GM19239 (cell line): Measurements from ENCODE around the gene KCNIP3.

Source experiments
- DNase-seq: peaks from one replicate; pipeline ENCODE4 v3.0.0; 2011; ENCODE audit warnings: low spot score; ENCODE audit not compliant: insufficient read length
- FAIRE-seq: peaks from 2 replicates; lab custom pipeline; 2011; peaks lifted over from hg19 to GRCh38; lab: Jason Lieb, UNC

Gene KCNIP3

DNA sequence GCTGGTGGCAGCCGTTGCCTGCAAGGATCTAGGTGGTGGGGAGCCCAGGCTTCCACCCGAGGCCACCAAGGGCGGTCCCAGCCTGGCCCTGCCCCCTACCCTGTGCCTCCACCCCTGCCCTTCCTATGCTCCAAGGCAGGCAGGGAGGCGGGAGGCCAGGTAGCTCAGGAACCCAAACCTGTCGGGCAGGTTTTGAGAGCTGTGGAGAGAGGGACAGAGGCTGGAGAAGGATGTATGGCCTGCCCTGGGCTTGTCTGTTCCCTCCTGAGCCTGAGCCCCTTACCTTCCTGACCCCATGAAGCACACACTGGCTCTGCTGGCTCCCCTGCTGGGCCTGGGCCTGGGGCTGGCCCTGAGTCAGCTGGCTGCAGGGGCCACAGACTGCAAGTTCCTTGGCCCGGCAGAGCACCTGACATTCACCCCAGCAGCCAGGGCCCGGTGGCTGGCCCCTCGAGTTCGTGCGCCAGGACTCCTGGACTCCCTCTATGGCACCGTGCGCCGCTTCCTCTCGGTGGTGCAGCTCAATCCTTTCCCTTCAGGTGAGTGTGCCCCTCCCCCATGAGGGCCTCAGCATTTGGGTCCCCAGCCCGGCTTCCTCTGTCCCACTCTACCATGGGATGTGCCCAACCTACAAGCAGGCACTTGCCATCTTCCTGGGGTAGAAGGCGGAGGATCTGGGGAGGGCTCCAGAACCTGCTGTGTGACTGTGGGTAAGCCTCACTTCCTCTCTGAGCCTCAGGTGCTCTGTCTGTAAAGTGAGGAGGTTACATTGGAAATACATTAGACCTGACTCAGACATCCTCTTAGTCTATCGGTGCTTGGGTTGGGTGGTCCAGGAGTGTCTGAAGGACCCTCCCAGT, 22.6 kb upstream of the KCNIP3 start, which contains the start of gene PROM2:
TSS of gene PROM2 (plus strand) at position 159 of the 860 bp plus-strand sequence. CDS start at position 296, 137 bp downstream.
- FAIRE-seq (no peak), DNase-seq (no peak)

DNA sequence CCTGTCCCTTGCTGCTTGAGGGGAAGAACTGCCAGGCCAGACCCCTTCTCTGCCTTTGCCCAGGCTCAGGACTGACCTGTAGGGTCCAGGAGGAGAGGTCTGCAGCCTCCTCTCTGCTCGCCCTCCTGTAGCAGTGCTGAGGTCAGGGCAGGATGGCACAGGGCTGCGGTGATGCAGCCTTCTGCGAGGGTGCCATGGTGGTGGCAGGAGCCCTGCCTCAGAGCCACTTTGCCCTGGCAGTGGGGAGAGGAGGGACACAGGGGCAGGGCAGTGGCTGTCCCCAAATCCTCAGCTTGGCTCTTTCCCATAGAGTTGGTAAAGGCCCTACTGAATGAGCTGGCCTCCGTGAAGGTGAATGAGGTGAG, 22.0 kb upstream of the KCNIP3 start:
- FAIRE-seq (no peak), DNase-seq (no peak)

DNA sequence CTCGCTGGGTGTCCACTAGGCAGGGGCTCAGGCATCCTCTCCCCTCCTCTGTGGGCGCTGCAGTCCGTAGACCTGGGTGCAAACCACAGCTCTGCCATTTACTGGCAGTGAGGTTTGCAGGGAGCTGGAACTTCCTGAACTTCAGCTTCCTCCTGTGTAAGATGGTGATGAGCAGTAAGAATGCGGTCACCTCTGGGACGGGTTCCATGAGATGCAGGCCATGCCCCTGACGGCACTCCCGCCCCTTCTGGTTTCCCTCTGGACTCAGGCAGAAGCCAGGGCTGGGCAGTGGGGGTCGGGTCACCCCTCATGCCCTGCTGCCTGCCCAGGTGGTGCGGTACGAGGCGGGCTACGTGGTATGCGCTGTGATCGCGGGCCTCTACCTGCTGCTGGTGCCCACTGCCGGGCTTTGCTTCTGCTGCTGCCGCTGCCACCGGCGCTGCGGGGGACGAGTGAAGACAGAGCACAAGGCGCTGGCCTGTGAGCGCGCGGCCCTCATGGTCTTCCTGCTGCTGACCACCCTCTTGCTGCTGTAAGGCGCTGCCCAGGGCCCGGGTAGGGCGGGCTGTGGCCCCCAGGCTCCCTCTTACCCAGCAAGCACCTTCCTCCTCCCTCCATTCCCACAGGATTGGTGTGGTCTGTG, 21.4 kb upstream of the KCNIP3 start:
- FAIRE-seq (no peak), DNase-seq (no peak)

DNA sequence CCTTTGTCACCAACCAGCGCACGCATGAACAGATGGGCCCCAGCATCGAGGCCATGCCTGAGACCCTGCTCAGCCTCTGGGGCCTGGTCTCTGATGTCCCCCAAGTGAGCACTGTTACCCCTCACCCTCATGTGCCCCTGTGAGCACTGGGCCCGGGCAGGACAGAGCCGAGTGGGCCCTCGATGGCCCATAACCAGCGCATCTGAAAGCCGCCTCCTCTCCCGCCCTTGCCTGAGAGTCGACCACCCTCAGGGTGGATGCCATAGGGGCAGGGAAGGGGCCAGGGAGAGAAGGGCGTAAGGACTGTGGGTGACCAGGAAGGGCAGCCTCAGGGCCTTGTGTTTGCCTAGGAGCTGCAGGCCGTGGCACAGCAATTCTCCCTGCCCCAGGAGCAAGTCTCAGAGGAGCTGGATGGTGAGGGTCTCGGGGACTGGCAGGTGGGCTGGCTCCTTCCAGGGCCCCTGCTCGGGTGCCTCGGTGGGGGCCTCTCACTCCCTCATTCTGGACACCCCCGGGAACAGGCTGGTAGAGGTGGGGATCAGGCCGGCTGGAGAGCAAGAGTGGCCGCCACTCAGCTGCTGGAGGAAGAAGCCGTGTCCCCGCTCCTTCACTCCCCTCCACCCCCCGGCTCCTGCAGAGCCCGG, 20.8 kb upstream of the KCNIP3 start:
- FAIRE-seq (no peak), DNase-seq (no peak)

DNA sequence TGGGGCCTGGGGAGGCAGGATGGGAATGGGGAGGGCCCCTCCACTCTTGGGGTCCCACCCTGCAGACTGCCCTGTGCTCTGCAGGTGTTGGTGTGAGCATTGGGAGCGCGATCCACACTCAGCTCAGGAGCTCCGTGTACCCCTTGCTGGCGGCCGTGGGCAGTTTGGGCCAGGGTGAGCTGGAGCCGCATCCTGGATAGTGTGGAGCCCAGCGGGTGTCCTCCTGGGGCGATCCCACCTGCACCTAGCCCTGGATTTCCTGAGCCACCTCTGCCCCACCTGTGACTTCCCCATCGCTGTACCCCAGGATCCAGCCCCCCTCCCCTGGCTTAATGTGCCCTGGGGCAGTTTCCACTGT, 20.3 kb upstream of the KCNIP3 start:
- no peak for DNase-seq
- FAIRE-seq = no peak

DNA sequence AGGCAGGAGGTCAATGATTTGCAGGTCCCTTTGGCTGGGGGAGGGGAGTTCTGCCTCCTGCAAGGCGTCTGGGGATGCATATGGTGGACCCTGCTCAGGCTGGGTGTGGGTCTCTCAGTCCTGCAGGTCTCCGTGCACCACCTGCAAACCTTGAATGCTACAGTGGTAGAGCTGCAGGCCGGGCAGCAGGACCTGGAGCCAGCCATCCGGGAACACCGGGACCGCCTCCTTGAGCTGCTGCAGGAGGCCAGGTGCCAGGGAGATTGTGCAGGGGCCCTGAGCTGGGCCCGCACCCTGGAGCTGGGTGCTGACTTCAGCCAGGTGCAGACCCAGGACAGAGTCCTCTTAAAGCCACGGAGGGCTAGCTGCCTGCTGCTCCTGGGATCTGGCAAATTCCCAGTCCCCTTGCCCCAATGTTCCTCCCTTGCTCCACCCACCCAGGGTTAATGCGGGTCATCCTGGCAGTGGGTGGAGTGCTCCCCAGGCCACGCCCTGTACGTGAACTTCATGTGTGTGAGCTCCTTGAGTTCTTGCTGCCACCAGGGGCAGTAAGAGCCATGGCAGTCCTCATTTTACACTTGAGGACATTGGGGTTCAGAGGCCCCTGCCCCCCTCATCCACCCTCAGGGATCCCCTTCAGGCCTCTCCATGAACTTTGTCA, 19.8 kb upstream of the KCNIP3 start:
- no peak for FAIRE-seq
- DNase-seq = no peak

DNA sequence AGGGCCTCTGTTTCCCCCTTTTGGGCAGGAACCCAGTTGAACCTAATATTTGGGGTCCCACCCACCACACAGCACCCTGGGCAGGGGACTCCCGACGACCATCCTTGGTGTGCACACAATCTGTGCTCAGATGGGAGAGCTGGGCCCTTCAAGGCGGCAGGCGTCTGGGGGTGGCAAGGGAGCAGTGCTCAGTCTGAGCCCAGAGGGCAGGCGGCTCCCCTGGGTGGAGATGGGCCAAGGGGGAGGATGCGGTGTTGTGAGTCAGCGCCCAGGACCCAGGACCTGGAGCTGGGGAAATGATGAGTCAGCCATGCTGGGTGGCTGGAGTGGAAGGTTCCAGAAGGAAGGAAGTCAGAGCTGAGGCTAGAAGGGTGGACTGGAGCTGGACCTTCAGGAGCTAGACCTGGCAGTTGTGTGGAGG, 19.1 kb upstream of the KCNIP3 start:
- no peak for DNase-seq
- no peak for FAIRE-seq

DNA sequence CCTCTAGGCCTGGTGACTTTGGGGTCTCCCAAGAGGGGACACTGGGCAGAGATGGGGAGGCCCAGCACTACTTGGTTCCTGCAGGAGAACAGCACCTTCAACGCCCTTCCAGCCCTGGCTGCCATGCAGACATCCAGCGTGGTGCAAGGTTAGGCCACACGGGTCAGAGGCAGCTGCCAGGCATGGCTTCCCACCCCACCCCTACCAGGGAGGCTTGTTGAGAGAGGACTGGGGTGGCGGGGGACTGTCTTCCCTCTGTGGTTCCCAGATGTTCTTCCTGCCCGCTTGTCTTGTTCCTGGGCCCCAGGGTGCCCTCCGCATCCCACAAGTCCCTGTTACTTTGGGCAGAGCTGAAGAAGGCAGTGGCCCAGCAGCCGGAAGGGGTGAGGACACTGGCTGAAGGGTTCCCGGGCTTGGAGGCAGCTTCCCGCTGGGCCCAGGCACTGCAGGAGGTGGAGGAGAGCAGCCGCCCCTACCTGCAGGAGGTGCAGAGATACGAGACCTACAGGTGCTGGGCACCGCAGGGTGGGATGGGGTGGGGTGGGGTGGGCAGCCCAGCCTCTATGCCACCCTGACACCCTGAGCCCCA, 18.4 kb upstream of the KCNIP3 start:
- FAIRE-seq (no peak), DNase-seq (no peak)

DNA sequence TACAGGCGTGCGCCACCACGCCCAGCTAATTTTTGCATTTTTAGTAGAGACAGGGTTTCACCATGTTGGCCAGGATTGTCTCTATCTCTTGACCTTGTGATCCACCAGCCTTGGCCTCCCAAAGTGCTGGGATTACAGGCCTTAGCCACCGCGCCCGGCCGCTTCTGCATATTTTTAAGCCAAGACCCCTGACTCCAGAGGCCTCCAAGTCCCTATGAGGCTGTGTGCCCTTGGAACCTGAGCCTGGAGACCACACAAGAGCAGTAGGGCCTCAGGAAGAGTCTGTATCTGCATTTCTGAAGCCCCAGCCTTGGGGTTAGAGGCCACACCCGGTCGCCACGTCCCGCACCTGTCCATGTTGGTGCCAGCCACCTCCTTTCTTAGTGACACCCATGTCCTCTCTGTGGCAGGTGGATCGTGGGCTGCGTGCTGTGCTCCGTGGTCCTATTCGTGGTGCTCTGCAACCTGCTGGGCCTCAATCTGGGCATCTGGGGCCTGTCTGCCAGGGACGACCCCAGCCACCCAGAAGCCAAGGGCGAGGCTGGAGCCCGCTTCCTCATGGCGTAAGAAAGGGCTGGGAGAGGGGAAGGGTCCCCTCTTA, 17.6 kb upstream of the KCNIP3 start:
- no peak for FAIRE-seq
- no peak for DNase-seq

DNA sequence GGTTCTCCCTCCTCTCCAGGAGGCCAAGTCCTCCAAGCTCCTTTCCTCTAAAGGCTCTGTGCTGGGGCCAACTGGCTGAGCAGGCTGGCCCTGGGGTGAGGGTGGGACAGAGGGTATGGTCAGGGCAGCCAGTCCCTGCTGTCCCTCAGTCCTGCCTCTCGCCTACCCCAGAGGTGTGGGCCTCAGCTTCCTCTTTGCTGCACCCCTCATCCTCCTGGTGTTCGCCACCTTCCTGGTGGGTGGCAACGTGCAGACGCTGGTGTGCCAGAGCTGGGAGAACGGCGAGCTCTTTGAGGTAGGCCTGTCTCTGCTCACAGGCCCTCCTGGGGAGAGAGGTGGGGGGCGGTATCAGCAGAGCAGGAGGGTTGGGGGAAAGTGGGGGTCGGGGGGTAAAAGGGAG, 16.1 kb upstream of the KCNIP3 start:
- FAIRE-seq (no peak), DNase-seq (no peak)

DNA sequence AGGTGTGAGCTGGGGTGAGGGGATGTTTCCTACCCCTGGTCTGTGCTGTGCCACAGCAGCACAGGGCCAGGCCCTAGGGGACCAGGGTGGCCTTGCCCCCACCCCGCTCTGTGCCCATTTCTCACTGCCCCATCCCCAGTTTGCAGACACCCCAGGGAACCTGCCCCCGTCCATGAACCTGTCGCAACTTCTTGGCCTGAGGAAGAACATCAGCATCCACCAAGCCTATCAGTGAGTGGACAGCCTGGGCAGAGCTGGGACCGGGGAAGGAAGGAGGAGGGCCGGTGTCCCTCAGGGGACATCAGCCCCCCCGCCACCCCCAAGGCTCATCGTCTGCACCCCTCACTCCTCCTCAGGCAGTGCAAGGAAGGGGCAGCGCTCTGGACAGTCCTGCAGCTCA, 15.4 kb upstream of the KCNIP3 start:
- DNase-seq (no peak), FAIRE-seq (no peak)

DNA sequence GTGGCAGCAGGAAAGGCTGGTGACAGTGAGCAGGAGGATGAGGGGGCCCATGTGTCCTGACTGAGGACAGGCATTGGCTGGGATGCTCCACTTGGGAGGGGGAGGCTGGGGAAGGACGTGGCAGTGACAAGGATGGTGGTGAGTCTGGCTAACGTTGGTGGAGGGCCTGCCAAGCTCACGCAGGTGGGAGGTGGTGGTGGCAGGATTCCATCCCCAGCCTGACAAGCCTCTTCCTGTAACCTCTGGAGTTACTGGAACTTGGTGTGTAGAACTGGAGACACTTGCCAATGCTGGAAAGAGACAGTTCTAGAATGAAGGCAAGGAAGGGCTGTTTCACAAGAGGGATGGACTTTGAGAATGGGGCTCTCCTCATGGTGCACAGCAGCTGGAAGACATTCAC, 14.7 kb upstream of the KCNIP3 start:
- DNase-seq (no peak), FAIRE-seq (no peak)

DNA sequence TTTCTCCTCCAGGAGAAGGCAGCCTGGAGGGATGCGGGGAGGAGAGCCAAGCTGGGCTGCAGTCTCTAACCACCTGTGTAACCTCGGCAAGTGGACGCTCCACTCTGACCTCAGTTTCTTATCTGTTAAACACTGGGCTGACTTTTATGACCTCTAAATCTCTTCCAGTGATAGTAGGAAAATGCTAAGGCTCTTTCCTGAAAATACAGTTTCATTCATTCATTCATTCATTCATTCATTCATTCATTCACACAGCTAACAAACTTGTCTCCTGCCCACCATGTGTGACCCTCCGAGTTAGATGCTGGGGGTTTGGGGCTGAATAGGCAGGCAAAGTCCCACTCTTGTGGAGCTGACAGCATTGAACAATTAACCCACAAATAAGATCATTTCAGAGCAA, 13.6 kb upstream of the KCNIP3 start:
- DNase-seq = no peak
- FAIRE-seq = no peak

DNA sequence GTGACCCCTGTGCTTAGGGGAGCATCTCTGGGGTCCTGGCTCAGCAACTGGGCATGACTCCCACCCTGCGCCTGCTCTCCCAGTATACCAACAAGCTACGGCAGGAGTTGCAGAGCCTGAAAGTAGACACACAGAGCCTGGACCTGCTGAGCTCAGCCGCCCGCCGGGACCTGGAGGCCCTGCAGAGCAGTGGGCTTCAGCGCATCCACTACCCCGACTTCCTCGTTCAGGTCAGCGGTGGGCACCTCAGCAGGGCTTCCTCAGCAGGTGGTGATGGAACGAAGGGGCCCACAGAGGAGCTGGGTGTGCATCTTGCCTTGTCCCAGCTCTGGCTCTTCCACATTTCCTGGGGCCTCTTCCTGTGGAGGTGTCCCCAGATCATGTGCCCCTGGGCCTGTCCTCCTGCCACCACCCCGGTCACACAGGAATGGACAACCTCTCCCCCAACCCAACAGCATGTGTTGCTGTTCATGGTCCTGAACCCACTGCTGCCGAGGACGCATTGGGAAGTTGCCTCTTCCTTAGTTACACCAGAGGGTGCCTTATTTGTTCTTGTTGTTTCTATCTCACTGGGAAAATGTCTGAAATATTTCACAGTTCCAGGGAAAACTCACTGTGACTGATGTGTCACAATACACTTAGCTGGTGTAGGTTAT, 12.1 kb upstream of the KCNIP3 start:
- FAIRE-seq = no peak

DNA sequence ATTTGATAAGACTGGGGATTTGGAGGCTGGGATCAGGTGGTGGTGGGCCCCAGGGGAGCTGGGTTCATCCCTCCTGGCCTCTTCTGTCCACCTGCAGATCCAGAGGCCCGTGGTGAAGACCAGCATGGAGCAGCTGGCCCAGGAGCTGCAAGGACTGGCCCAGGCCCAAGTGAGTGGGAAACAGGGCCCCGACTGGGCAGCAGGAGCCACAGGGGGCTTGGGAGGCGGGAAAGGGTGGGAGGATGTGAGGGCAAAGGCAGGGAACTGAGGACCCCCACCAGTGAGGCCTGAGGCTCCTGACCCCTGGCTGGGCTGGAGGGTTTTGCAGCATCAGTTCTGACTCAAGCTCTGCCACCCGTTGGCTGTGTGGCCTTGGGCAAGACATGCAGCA, 11.6 kb upstream of the KCNIP3 start:
- DNase-seq (no peak), FAIRE-seq (no peak)

More for the DNA sequence above, 12.1 kb upstream of the KCNIP3 start:
- no peak for DNase-seq

DNA sequence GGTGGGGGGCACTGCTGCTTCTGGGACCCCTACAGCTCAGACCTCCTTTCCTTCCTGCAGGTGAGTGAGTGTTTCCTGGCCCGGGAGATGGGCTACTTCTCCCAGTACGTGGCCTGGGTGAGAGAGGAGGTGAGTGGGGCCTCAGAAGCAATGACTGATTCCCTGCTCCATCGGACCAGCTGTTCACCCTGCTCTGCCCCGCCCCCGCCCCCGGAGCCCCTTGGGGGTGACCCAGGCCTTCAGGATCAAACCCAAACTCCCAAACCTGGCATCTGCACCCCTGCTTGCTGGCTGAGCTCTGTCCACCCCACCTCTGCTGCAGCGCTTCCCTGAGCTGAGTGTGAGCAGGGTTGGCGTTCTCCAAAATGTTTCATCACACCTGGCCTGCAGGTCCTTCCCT, 9.8 kb upstream of the KCNIP3 start:
- FAIRE-seq = no peak
- no peak for DNase-seq

DNA sequence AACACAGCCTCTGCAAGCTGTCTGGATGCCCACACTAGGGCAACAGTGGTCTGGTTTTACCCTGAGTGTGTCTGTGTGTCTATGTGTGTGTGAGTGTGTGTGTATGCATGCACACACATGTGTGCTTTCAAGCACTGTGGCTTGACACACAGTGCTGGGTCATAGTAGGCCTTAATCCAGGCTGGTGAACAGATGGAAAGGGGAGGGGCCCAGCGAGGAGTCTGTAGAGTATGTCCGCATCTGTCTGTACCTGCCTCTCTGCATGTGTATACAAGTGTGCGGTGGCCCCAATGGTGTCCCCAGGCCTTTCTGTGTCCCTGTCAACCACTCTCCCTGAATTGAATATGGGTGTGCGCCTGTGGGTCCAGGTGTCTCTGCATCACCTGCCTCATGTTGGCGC, 9.3 kb upstream of the KCNIP3 start:
- no peak for DNase-seq
- FAIRE-seq = no peak

DNA sequence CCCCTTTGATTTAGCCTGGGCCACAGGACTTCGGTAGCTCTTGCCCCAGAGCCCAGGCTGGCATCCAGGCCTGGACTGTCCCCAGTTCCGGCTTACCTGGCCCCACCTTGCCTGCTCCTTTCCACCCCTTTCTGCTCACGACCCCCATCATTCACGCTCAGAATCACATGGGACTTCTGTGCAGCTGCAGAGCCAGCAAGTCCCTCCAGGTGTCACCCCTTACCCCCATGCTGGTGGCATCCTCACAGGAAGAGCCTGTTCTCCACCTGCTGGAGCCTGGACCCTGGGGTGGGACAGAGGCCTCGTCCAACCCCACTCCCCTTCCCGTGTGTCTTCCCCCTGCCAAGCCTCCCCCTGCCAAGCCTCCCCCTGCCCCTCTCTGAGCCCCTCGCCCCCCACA, 7.9 kb upstream of the KCNIP3 start:
- DNase-seq (no peak), FAIRE-seq (no peak)

DNA sequence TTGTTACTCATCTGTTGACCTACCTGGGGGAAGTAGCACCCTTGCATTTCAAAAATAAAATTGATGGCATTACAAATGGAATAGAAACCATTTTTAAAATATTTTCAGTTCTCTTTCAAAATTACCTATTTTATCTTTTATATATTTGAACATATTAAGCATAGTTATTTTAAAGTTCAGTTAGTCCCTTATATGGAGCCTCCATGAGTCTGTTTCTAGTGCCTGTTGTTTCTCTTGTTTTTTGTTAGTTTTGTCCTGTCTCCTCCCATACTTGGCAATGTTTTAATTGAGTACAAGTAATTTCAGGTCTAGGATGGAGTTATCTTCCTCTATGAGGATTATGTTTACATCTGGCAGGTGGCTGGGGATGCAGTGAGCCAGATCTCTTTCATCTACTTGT, 5.9 kb upstream of the KCNIP3 start:
- no peak for FAIRE-seq
- no peak for DNase-seq
